D721Med (cell line): Measurements from ENCODE around the gene CADM1.

Experiments
- DNase-seq: peaks from one replicate; pipeline ENCODE4 v3.0.0; 2011; ENCODE audit warnings: low spot score; ENCODE audit not compliant: insufficient read length
- FAIRE-seq: peaks from 2 replicates; lab custom pipeline; 2011; peaks lifted over from hg19 to GRCh38; lab: Jason Lieb, UNC
- TF ChIP-seq, protein P1 (sequence below): IDR thresholded peaks from 2 replicates; pipeline ENCODE4 v1.5.1; 2012; ENCODE audit warnings: mild to moderate bottlenecking, control low read depth; ENCODE audit not compliant: insufficient read depth; ENCODE audit errors: missing control alignments

The CADM1 gene

DNA sequence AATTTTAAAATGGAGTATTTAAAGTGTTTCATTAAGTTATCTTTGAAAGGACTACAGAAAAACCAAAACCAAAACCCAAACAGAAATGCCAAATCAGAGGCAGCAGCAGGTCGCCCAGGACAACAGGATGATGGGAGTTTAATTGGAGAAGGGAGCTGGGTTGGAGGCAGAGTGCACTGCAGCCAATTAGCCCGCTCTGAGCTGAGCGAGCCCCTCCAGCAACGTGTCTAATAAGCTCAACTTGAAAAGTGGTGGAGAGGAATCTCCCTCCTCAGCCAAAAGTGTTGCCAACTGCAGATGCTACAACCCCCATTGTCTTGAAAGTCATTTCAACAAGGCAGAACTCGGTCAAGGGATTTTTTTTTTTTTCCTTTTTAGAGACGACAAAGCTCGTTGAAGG, 323.9 kb downstream of the CADM1 start:
- FAIRE-seq (no peak), DNase-seq (no peak)
- TF ChIP-seq, protein P1, sequence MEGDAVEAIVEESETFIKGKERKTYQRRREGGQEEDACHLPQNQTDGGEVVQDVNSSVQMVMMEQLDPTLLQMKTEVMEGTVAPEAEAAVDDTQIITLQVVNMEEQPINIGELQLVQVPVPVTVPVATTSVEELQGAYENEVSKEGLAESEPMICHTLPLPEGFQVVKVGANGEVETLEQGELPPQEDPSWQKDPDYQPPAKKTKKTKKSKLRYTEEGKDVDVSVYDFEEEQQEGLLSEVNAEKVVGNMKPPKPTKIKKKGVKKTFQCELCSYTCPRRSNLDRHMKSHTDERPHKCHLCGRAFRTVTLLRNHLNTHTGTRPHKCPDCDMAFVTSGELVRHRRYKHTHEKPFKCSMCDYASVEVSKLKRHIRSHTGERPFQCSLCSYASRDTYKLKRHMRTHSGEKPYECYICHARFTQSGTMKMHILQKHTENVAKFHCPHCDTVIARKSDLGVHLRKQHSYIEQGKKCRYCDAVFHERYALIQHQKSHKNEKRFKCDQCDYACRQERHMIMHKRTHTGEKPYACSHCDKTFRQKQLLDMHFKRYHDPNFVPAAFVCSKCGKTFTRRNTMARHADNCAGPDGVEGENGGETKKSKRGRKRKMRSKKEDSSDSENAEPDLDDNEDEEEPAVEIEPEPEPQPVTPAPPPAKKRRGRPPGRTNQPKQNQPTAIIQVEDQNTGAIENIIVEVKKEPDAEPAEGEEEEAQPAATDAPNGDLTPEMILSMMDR = no peak

DNA sequence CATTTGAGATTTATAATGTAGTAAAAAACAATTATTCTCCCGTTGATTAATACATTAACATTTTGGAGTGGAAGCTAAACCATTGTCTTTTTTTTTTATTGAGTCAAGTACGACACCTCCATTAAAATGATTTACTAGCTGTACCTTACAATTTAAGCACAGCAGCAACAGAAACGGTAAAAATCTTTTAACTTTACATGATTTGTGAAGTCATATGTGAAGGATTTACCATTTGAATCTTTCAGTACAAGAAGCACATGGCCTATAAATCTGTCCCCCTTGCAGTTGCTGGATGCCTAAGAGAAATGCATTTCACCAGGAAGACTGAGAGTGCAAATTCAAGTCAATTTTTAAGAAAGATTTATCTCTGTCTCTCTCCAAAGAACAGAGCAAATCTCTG, 324.6 kb downstream of the CADM1 start:
- no peak for DNase-seq
- TF ChIP-seq, protein P1 = no peak
- FAIRE-seq = no peak

DNA sequence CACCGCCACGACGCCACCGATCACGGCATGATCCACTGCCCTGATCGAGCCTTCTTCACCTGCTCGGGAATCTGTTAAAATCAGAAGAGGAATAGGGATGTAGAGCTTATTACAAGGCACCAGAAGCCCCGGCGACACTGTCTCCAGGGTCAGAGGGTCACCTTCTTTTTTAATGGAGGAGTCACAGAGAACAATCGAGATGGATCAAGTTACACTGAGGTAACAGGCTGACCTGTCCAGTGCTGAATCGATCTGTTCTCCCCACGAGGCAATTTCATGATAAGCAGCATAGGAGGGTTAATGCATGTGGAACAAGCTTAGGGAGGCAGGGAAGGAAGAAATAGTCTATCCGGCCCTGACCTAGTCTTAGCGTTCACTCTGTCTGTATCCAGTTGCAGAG, 325.5 kb downstream of the CADM1 start:
- DNase-seq = no peak
- TF ChIP-seq, protein P1 = no peak
- no peak for FAIRE-seq

DNA sequence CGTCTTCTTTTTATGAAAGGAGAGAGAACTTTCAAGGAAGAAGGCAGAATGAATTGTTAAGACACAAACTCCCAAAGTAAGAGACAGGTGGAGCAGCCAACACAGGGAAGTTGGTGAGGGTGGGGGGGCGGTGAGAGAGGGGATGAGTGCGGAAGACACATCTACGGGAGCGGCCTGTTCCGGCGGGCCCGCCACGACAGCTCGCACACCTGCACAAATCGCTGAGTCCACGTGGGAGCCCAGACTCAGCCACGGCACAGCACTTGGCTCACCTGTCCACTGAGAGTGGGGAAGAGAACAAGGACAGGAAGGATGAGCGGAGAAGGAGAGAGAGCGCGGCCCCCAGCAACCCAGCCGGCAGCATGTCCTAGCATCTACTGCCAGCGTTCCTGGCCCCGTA, 331.1 kb downstream of the CADM1 start:
- FAIRE-seq (no peak), DNase-seq (no peak)
- TF ChIP-seq, protein P1 = no peak

DNA sequence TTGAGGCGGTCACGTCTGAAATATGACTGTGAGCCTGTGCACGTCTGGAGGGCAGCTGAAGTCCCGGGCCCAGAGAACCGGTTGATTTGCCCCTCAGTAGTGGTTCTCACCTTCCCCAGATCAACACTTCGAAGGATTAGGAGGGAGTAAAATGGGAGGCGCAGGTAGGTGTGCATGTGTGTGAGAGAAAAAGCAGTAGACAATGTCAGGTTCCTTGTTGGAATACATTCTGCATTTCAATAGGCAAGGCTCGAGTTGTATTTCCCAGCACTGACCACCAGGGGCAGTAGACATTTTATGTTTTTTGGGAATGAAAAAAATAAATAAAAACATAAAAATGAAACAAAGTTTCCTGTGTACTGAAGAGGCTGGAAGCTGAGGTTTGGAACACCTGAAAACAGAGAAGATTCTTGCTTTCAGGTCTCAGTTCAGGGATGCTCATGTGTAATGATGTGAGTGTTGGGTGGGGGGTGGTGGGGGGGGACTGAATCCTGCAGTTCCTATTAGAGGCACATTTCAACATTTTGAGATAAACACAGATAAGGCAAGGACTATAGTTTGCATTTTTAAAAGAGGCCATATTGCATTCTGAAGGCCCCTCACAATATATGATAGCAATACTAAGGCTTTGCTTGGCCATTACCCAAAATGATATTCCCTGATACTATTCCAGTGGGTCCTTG, 333.9 kb downstream of the CADM1 start:
- TF ChIP-seq, protein P1 = peak; percentile 77
- DNase-seq (no peak), FAIRE-seq (no peak)

DNA sequence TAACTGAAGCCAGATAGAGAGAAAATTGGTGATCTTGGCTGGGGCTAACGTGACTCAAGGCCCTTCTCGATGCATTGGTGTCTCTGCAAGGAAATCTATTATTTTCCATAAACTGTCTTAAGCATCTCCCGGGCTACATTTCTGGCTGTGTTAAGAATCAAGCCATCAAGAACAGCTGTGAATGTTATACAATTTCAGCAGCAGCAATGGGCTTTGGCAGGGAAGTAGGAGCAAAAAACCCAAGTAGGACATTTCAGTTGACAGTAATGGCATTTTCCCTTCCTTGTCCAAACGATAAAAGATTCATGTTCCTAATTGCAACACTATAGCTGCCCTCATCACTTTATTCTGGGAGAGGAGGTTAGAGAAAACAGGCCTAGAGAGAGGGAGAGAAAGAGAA, 335.0 kb downstream of the CADM1 start:
- TF ChIP-seq, protein P1 = no peak
- no peak for DNase-seq
- FAIRE-seq = peak; percentile 11

DNA sequence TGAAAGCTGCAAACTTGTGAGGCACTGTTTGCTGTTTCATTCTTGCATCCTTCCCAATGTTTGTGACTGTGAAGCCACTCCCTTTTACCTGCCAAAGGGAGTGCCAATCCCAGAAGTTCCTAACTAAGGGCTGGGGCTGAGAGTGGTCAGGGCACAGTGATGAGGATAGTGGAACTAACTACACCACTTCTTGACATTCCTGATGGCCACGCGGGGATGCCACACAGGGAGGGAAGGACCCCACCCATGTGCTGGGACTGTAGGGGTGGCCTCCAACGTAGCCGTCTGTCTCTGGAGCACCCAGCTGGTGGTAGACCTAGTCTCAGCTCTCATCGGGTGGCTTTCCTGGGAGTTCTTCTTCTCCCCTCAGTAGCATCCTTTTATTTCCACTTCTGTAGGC, 335.5 kb downstream of the CADM1 start:
- TF ChIP-seq, protein P1 = no peak
- no peak for DNase-seq
- no peak for FAIRE-seq
